GM12874 (cell line): Measurements from ENCODE around the gene ASB1.

Experiments used
- CTCF ChIP-seq: IDR thresholded peaks from 2 replicates; pipeline ENCODE4 v1.5.1; 2011; ENCODE audit warnings: low read depth, mild to moderate bottlenecking, control low read depth, low read length, moderate library complexity; ENCODE audit not compliant: insufficient read depth

ASB1 gene

DNA sequence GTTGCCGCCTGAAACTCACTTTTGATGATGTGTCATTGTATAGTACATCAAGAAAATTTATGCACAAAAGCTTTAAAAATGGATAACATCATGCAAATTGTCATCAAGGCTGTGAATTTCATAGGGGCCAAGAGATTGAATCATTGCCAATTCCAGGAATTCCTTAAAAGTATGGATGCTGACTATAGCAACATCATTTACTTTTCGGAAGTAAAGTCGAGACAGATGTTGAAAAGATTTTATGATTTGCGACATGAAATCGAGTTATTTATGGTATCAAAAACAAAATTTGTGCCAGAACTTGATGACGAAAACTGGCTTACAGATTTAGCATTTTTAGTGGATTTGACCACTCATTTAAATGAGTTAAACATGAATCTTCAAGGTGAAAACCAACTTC is 56.3 kb downstream of the ASB1 start:
- no peak for TF ChIP-seq CTCF

- no peak for TF ChIP-seq CTCF
These were observed 56.9 kb downstream of the ASB1 start for GRCh38 chr2:238483656-238484055.

DNA sequence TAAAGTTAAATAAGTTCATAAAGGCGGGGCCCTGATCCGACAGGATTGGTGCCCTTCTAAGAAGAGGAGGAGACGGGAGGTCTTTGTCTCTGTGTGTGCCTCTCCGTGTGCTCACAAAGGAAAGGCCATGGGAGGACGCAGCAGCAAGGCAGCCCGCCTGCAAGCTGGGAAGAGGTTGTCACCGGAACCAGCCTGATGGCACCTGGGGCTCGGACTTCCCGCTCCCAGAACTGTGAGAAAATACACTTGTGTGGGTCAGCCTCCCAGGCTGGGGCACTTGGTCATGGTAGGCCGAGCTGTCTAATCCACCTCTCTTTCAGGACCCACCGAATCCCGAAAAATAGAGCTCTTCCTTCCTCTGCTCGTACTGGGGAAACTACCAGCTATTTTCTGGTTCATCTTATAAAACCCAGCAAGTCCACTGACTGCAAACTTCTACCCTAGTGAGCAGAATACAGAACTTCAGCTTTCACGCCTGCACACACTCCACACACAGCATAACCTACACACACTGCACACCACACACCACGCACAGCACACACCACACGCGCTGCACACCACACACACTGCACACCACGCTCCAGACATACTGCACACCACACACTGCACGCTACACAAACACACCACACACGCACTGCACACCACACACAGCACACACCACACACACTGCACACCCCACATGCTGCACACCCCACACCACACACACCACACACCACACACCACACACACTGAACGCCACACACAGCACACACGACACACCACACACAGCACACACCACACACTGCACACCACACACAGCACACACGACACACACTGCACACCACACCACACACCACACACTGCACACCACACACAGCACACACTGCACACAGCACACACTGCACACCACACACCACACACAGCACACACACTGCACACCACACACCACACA is 58.1 kb downstream of the ASB1 start:
- TF ChIP-seq CTCF = no peak

DNA sequence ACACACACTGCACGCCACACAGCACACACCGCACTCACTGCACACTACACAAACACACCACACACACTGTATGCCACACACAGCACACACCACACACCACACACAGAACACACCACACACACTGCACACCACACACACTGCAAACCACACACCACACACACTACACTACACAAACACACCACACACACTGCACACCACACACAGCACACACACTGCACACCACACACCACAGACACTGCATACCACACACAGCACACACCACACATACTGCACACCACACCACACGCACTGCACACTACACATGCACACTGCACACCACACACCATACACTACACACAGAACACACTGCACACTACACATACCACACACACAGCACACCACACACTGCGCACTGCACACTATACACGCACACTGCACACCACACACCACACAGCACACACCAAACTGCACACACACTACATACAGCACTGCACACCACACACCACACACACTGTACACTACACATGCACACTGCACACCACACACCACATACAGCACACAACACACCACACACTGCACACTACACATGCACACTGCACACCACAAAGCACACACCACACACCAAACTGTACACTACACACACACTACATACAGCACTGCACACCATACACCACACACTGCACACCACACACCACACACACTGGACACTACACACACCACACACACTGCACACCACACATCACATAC is 59.6 kb downstream of the ASB1 start:
- TF ChIP-seq CTCF = no peak

GRCh38 chr2:238487134-238487533 is 60.4 kb downstream of the ASB1 start:
- no peak for TF ChIP-seq CTCF

DNA sequence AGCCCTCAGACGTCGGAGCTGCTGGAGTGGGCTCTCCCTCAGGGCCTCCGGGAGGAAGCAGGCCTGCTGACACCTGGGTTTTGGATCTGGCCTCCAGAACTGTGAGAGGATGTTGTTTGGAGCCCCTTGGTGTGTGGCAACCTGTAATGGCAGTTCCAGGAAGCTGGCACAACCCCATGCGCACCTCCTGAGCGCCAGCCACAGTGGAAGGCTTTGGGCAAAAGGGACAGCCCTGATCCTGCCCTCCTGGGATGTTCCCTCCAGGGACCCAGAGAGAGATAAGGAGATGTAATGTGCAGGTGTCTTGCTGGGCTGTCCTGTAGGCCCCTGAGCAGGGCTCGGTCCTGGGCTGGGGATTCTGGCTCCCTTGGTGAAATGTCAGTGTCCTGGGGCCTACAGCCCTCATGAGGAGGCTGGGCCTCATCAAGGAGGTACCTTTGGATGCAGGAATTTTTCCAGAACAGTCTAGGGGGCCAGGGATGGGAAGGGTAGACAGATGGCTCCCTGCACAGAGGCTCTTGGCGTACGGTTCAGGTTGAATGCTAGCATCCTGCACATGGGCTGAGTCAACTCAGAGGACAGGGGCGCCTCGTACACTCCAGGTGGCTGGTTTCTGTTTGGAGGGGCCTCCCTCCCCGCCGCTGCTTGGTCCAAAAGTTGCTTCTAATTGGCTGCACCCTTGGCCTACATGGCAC is 61.1 kb downstream of the ASB1 start:
- no peak for TF ChIP-seq CTCF

GRCh38 chr2:238488347-238488826 is 61.7 kb downstream of the ASB1 start:
- no peak for TF ChIP-seq CTCF
